Forelimb muscle (tissue), 1 donor: Measurements from ENCODE around the gene SERINC2. TPM values are rescaled to one million over a fixed set of nuclear protein-coding genes. Genes with fewer than 3 reads are reported as not detected.
"Not testable (repeated sequence)": the region's sequence is repeated elsewhere in the genome, so short reads cannot be mapped to it uniquely, and the experiment has no call there.

Experiments used
- DNase-seq: peaks from one replicate; pipeline ENCODE4 v3.0.0-alpha.2; 2013; ENCODE audit warnings: low read depth
- polyA plus RNA-seq: library from polyadenylated mRNA; unstranded; fragments of 120-200 nt; gene quantifications from one replicate; pipeline ENCODE4 v1.2.1, GENCODE V29; 2013; ENCODE audit not compliant: insufficient read length

The SERINC2 gene
- polyA plus RNA-seq, 1 donor, result 35.3 TPM

DNA sequence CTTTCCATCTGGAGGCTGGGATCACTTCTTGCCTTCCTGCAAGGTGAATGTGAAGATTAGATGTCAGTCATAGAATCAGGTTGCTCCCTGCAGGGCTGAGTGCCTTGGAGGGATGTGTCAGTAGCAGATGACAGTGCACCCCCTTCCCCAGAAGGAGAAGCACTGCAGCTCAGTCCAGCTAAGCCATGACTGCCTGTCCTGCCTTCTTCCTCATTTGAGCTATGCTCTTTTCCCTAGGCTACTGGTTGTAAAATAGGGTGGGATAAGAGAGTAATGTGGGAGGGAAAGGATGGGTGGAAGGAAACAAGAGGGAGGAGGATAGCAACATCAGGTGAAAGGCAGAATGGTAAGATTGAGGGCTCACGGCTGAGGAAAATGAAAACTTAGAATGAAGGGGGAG lies 29.0 kb upstream of the SERINC2 start:
- DNase-seq, result no peak

DNA sequence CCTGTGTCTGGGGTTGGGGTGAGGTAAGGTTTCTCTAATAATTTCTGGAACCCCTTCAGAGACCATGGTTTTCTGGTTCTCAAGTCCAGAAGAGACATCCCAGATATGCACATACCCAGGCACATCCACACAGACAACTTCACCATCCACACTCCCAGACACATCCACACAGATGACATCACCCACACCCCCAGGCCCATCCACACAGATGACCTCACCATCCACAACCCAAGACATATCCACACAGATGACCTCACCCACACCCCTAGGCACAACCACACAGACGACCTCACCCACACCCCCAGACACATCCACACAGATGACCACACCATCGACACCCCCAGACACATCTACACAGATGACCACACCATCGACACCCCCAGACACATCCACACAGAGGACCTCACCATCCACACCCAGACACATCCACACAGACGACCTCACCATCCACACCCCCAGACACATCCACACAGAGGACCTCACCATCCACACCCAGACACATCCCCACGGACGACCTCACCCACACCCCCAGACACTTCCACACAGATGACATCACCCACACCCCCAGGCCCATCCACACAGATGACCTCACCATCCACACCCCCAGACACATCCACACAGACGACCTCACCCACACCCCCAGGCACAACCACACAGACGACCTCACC lies 26.3 kb upstream of the SERINC2 start:
- not testable (repeated sequence) for DNase-seq

DNA sequence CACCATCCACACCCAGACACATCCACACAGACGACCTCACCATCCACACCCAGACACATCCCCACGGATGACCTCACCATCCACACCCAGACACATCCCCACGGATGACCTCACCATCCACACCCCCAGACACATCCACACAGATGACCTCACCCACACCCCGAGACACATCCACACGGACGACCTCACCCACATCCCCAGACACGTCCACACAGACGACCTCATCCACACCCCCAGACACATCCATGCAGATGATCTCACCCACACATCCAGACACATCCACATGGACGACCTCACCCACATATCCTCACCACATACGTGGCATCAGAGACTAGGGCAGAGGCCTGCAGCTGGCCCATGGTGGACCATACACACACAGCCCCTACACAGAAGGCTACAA lies 25.4 kb upstream of the SERINC2 start:
- DNase-seq, result no peak

DNA sequence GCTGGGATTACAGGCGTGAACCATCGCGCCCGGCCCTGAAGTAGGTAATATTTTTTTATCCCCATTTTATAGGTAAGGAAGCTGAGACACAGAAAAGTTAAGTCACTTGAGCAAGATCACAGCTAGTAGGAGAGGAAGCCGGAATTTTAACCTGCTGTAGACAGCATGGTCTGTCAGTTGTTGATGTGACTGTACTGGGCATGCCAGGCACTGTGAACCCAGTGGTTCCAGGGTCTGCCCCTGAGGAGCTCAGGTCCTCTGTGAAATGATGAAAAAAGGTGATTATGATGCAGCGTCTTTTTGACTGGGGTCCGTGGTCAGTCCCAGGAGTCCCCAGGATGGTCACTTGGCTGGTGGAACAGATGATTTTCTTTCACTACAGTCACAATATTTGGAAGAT lies 23.4 kb upstream of the SERINC2 start:
- no peak for DNase-seq

DNA sequence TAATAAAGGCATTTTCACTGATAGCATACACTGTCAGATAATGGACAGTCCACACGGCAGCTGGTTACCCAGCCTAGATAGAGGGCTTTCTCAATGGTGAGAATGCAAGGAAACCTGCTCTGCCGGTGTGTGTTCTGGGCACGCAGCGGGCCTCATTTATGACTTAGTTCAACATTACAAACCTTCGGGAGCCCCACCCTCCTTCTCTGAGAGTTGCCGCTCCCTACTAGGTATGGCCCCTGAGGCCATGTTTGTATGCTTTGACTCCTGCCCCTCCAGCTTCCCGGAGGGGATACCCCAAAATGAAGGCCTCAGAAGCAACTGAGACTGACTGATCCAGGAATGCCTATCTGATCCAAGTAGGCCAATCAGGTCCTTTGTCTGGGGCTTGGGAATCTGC lies 22.9 kb upstream of the SERINC2 start:
- DNase-seq, result no peak

DNA sequence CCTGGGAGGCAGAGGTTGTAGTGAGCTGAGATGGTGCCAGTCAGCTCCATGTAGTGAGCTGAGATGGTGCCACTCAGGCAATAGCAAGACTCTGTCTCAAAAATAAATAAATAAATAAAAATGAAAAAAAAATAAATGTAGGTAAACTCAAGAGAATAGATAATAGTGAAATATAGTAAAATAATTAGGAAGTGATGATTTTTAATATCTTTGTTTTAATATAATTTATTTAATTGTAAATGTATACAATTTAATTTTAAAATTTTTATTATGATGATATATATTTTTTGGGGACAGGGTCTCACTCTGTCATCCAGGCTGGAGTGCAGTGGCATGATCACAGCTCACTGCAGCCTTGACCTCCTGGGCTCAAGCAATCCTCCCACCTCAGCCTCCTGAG lies 19.6 kb upstream of the SERINC2 start:
- no peak for DNase-seq

DNA sequence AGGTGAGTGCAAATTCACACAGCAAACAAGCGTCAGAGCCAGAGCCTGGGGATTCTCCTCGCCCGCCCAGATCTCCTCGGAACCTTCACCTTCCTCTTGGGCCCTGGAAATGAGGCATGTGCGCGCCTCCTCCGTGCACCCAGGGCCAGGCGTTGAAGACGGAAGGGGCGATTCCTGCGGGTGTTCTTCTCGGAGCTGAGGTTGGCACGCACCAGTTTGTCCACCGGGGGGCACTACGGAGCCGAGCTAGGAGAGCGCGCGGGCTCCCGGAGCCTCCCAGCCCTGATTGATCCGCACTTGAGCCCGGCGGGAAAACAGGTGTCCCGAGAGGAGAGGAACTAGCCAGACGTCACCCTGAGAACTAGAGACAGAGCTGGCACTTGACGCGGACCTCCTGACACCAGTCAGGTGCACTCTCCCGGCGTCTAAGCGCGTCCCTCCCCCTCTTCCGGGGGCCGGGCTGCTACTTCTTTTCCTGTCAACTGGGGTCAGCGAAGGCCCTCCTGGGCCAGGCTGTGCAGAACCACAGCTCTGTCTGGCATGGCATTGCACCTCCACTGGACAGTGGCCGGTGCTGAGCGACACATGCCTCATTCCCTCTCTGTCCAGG lies 18.3 kb upstream of the SERINC2 start:
- DNase-seq, result no peak

DNA sequence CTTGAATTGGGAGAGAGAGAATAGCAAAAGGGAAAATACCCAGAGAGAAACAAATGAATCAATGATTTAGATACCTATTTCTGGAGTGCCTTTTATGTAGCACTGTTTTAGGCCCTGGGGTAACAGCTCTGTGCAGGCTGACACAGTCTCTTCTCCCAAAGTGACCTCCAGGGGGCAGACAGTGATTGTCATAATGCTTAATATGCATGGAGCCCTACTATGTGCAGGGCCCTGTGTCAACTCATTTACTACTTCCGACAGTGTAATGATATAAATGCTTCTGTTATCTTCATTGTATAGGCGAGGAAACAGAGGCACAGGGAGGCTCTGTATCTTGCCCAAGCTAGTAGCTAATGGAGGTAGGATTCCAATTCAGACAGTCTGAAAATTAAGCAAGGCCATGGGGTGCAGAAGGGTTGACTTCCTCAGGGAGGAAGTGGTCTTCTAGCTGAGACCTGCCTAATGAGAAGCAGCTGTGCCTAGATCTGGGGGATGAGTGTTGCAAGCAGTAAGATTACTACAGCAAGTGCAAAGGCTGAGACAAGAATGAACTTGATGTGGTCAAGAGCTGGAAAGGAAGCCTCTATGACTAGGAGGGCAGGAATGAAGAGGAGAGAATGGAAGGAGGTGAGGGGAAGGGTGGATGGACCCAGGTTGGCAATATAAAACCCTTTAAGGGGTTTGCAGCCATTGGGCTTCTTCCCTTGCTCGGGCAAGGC lies 16.2 kb upstream of the SERINC2 start:
- no peak for DNase-seq

DNA sequence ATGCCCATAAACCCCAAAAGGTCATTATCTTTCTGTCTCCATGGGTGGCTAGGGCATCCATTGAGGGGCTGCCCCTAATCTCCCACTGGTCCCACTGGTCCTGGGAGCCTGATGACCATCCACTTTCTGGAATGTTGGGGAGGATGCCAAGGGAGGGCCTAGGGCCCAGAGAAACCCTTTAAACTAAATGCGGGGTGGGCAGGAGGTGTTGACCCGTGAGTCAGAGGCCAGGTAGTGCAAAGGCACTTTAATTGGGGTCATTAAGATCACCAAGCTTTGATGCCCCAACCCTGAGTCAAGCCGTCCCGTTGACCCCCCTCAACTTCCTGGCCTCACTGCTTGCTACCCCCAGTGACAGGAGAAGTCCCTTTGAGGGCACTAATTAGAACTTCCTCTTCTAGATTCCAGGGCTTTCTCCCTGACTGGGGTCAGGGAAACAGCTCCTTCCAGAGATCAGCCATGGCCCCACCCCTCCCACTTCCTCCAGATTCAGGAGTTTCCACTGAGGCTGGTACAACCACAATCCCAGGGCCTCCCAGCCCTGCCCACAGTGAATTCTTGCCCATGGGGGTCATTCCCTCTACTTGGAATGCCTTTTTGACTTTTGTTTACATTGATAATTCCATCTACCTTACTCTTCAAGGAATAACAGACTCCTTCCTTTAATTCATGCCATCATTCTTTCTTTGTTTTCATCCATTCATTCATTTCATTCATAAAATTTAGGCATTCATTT lies 15.5 kb upstream of the SERINC2 start:
- no peak for DNase-seq

DNA sequence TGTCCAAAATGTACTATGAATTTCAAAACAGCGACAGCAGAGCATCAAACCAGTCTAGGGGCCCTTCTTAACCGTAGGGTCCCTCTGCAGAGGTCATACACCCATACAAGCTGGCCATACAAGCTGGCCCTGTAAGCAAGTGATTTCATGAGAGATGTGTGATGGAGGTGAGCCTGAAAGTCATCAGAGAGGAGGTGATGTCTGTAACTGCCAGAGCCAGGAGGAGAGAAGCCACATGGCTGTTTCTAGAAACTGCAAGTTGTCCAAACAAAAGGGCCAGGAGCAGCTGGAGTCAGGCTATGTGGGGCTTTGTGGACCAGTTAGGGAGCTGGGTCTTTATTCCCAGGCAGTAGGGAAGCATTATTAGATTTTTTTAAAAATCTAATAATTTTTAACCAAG lies 14.8 kb upstream of the SERINC2 start:
- no peak for DNase-seq

DNA sequence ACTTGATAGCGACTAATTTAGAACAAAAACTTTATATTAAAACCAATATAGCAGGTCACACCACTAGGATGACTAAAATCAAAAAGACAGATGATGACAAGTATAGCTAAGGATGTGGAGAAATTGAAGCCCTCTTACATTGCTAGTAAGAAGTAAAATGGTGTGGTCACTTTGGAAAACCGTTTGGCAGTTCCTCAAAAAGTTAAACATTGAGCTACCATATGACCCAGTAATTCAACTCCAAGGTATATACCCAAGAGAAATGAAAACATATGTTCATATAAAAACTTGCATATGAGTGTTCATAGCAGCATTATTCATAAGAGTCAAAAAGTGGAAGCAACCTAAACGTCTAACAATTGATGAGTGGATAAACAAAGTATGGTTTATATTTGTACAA lies 13.0 kb upstream of the SERINC2 start:
- DNase-seq, result no peak

DNA sequence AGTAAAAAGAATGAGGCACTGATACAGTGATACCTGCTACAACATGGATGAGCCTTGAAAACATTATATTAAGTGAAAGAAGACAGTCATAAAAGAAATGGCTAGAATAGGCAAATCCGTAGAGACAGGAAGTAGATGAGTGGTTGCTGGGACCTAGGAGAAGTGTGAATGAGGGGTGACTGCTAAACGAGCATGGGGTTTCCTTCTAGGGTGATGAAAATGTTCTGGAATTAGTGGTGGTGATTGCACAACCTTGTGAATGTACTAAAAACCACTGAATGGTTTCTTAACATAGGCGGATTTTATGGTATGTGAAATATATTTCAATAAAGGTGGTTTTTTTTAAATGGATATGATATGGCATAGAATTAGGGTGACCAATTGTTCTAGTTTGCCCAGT lies 12.6 kb upstream of the SERINC2 start:
- no peak for DNase-seq

DNA sequence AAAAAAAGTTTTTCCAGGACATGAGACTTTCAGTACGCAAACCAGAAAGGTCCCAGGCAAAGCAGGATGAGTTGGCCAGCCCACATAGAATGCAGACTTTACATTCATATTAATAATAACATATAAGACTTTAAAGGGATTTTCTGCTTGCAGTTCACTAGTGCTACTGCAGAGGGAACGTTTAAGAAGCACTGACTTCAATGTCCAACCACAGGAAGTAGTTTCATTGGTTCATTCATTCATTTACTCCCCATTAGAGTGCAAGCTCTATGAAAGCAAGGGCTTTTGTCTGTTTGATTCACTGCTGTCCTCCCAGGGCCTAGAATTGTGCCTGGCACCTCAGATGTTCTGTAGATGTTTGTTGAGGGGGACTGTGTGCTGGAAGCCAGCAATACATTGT lies 11.8 kb upstream of the SERINC2 start:
- DNase-seq, result no peak

DNA sequence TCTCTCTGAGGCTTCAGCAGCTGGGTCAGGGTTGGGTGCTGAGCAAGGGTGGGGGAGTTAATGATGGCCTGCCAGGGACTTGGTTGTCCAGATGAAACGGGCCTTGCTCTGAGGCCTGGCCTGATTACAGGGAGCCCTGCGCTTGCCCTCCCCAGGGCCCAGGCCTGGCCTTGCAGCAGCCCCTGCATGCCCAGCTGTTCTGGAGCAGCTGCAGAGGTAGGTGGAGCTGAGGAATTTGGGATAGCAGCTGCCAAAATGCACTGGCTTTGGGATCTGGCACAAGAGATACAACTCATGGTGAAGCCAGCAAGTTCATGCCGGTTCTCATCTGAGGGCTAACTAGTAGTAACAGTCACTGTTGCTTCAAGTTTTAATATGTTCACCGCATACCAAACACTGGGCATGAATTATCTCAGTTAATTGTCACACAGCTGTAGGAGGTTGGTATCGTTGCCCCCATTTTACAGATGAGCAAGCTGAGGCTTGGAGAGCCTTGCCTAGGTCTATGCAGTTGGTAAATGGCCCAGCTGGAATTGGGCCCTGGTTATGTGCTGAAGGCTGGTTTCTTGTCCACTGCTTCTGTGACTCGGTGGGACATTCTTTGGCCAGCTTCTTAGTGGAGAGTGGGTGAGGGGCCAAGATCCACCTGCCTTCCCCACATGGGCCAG lies 7.3 kb upstream of the SERINC2 start:
- peak; percentile 24 for DNase-seq

DNA sequence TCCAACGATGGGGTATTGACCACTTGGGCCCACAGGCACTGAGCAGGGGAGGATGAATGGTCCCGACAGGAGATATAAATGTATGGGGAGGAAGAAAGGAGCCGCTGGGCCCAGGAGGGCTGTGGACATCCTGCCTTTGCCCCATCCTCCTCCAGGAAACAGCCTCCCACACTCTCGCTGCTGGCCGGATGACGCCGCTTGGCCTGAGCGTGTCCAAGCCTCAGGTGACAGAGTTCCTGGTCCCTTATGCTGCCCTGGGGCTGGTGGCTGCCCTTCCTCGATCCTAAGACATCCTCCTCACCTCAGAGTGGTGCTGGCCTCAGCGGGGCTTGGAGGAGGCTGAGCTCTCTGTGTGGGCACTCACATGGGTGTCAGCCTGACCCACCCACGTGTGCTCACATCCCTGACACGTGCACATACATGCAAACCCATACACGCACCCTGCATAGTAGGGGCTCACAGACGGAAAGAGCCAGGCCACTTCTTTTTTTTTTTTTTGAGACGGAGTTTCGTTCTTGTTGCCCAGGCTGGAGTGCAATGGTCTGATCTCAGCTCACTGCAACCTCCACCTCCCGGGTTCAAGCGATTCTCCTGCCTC lies 5.9 kb upstream of the SERINC2 start:
- DNase-seq, result no peak

DNA sequence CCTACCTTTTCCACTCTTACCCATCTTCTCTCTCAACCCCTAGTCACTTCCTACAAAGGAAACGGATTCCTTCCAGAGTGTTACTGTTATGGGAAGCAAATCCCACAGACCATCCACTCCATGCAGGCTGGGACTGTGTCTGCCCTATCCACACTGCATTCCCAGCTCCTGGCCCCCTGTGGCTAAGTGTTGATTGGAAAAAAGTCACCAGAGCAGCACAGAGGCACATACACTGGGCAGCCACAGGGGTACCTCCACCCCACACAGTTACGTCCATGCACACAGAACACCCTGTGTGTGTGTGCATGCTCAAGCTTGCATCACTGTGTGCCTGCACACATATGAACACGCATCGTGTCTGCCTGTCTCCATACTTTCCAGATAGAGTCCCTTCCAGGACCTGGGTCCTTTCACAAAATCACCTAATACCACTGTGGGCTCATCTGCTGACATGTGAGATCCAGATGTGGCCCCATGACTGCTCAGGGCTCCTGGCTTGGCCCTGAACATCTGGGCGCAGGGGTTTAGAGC lies 4.2 kb upstream of the SERINC2 start:
- DNase-seq, result no peak

DNA sequence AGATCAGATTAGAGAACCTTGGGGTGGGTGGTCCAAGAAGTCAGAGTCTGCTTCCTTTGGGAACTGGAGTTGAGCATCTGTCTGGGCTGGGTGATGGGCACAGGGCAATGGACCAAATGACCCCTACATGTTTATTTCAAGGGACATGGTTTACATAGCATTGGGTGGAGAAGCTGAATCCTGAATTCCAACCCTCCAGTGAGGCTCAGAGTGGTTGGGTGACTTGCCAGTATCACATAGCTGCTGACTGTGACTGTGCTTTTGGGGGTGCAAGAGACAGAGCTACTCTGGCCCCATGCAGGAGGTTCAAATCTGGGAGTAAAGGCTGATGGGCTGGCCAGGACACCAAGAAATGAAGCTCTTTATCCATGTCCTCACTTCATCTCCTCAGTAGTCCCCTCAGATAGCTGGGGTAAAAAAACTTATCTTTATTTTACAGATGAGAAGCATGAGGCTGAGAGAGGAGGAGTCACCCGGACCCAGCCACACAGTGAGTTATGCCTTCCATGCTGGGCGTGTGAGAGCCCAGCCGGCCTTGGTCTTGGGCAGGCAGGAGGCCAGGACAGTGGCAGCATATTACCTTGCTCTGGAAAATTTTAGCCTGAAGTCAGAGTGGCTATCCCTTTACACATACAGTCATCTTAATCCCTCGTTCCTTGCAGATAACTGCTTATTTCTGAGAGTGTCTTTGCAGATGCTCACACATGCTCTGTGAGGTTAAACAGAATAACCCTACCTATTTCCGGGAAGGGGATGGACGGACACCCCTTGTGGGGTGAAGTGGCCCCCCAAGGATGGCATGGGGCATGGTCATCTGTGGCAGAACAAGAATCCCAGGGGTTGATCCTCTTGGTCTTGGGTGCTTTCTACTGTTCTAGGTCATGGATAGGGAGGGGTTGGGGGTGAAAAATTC lies 2.8 kb upstream of the SERINC2 start:
- no peak for DNase-seq

DNA sequence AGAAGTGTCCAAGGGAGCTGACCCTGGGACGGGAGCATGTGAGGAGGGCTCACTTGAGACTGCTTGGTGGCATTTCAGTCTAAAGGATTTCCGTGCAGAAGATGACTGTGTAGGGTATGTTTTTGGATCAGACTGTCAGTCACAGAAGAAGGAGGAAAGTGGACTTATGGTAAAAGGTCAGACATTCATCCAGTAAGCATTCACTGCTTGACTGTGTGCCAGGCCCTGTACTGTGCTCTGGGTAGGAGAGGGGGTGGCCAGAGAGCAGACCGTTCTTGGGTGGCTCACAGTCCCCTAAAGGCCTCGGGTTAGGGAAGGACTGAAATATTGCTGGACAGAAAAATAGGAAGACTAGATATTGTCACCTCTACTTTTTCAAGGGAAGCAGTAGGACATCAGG lies 2.1 kb upstream of the SERINC2 start:
- no peak for DNase-seq

DNA sequence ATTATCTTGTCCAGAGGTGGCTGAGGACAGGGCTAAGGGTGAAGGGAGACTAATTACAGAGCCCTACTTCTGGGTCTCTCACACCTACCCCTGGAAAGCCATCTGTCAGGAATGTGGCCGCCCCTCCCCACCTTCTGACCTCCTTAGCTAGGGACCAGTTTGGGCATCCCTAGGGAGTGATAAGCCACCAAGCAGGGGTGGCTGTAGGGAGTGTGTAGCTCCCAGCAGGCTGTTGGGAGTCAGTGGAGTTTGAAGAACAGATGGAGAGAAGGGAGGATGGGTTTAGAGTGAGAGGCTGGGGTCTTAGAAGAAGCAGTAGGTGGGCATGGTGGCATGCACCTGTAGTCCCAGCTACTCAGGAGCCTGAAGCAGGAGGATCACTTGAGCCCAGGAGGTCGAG lies 808 bp upstream of the SERINC2 start:
- no peak for DNase-seq

DNA sequence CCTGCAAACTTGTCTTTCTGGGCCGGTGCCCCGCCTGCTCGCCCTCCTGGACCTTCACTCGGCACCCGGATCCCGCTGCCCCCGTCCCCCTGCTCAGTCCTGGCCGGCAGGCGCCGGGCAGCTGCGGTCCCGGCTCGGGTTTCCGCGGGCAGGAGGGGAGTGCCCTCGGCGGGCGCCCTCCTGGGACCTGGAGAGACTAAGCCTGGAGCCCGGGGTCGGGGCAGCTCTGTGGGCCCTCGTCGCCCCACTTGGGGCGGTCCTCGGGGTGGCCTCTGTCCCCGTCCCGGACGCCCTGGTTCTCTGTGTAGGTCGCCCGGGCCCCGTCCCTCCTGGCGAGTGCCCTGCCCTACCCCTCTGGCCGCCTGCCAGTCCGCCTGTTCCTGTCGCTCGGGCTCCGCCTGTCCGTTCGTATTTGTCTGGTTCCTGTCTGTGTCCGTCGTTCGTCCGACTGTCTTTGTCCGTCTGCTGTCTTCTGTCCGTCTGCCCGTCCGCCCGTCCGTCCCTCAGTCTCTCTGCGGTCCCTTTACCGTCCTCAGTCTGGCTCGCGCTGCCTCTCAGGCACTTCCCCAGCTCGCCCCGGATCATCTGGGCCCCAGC lies 490 bp downstream of the SERINC2 start:
- no peak for DNase-seq
